K562 (cell line): ENCODE results near the gene CSK. TPM values are rescaled to one million over a fixed set of nuclear protein-coding genes. Genes with fewer than 3 reads are reported as not detected.

Source experiments
- ELF2 ChIP-seq: fragments of 250-450 bp; sonication (Bioruptor Pico); IDR thresholded peaks from 2 replicates; pipeline ENCODE4 v1.5.0; 2021; ENCODE audit warnings: mild to moderate bottlenecking
- FOXJ2 ChIP-seq: fragments of 200-800 bp; sonication (Bioruptor generic); IDR thresholded peaks from 2 replicates; pipeline ENCODE4 v1.6.1; 2016; ENCODE audit warnings: missing genetic modification characterization, missing compliant biosample characterization
- GTF2F1 ChIP-seq: IDR thresholded peaks from 2 replicates; pipeline ENCODE4 v1.6.1; 2011; ENCODE audit warnings: low read depth, low read length, improper control_type of control experiment
- HNRNPLL ChIP-seq: fragments of 200-400 bp; formaldehyde crosslinking; IDR thresholded peaks from 2 replicates; pipeline ENCODE4 v1.6.1; 2017; ENCODE audit warnings: low read length, low read depth, mild to moderate bottlenecking; ENCODE audit not compliant: poor library complexity, severe bottlenecking
- NFIX ChIP-seq: fragments of 250-450 bp; sonication (Bioruptor Pico); IDR thresholded peaks from 2 replicates; pipeline ENCODE4 v1.4.0; 2020; ENCODE audit warnings: low read depth, mild to moderate bottlenecking, moderate library complexity
- NR2C2 ChIP-seq, 2 experiments: fragments of 200-800 bp in 1 of 2; sonication (Bioruptor generic) in 1 of 2; sonication (generic) in 1 of 2; formaldehyde crosslinking in 1 of 2; IDR thresholded peaks; 2 replicates each; pipeline versions ENCODE4 v1.6.1 to v1.8.0; 2016 to 2022; ENCODE audit warnings: mild to moderate bottlenecking in 1 of 2, missing compliant biosample characterization in 1 of 2, missing genetic modification characterization in 1 of 2, missing genetic modification reagents in 1 of 2
- SAFB ChIP-seq: fragments of 200-400 bp; formaldehyde crosslinking; IDR thresholded peaks from 2 replicates; pipeline ENCODE4 v1.6.1; 2017; ENCODE audit warnings: low read depth, low read length, borderline replicate concordance
- ZFX ChIP-seq: sonication (generic); formaldehyde crosslinking; IDR thresholded peaks from 2 replicates; pipeline ENCODE4 v1.8.0; 2022; ENCODE audit warnings: mild to moderate bottlenecking, missing genetic modification reagents, moderate library complexity
- ZNF589 ChIP-seq: fragments of 200-800 bp; sonication (Bioruptor generic); IDR thresholded peaks from 2 replicates; pipeline ENCODE4 v1.6.1; 2016; ENCODE audit warnings: low read depth, missing genetic modification characterization, missing compliant biosample characterization
- ZNF644 ChIP-seq: fragments of 200-800 bp; sonication (Bioruptor generic); IDR thresholded peaks from 2 replicates; pipeline ENCODE4 v1.6.1; 2016; ENCODE audit warnings: low read depth, missing genetic modification characterization, missing compliant biosample characterization
- polyA plus RNA-seq, 8 experiments: library from polyadenylated mRNA; depleted of rRNA in 4 of 8; stranded (reverse) in 5 of 8; unstranded in 3 of 8; fragments of >200 nt; fragmentation: Nextera tagmentation in 2 of 8; fragmentation: Illumina TruSeq in 1 of 8; extraction: Ambion mirVana in 2 of 8; extraction: Trizol in 1 of 8; gene quantifications; 2 replicates each; pipeline versions ENCODE4 v1.2.1 to v1.2.3, GENCODE V29; 2011 to 2014; ENCODE audit warnings: inconsistent platforms in 1 of 8, missing spikeins in 1 of 8
- total RNA-seq, 7 experiments: library from RNA; depleted of rRNA in 6 of 7; stranded (reverse); fragments of >200 nt in 6 of 7; fragmentation: Illumina TruSeq in 2 of 7; extraction: Trizol in 2 of 7; gene quantifications; 2 replicates each; pipeline versions ENCODE4 v1.2.1 to v1.2.3, GENCODE V29; 2011 to 2021; ENCODE audit warnings: low replicate concordance in 1 of 7
- TF ChIP-seq, protein P1 (sequence below): fragments of 450-650 bp; IDR thresholded peaks from 2 replicates; pipeline ENCODE4 v1.6.1; 2018; ENCODE audit not compliant: partially characterized antibody
- TF ChIP-seq, protein P2 (sequence below), 2 experiments: fragments of 450-650 bp; conservative IDR thresholded peaks; 2 replicates each; pipeline ENCODE4 v1.6.1; 2017; ENCODE audit warnings: mild to moderate bottlenecking in 2 of 2, moderate library complexity in 2 of 2
- TF ChIP-seq, protein P3 (sequence below): sonication (generic); formaldehyde crosslinking; IDR thresholded peaks from 2 replicates; pipeline ENCODE4 v1.8.0; 2022; ENCODE audit warnings: mild to moderate bottlenecking, low read depth, missing genetic modification reagents
- TF ChIP-seq, protein P4 (sequence below), 2 experiments: fragments of 200-800 bp in 1 of 2; sonication (Bioruptor generic) in 1 of 2; sonication (generic) in 1 of 2; formaldehyde crosslinking in 1 of 2; IDR thresholded peaks in 1 of 2; conservative IDR thresholded peaks in 1 of 2; 2 replicates each; pipeline versions ENCODE4 v1.5.0 to v1.6.1; 2016 to 2020; ENCODE audit warnings: missing compliant biosample characterization in 1 of 2, missing genetic modification characterization in 1 of 2, missing genetic modification reagents in 1 of 2
- TF ChIP-seq, protein P5 (sequence below): sonication (generic); formaldehyde crosslinking; IDR thresholded peaks from 2 replicates; pipeline ENCODE4 v1.8.0; 2022; ENCODE audit warnings: mild to moderate bottlenecking, missing genetic modification reagents

CSK gene
- total and polyA plus RNA-seq, 9 of the 15 experiments (the other 6 are each of a cell fraction or from before 2014, with no cell fraction given) = 1.5 to 112 (median 22.5) TPM

DNA sequence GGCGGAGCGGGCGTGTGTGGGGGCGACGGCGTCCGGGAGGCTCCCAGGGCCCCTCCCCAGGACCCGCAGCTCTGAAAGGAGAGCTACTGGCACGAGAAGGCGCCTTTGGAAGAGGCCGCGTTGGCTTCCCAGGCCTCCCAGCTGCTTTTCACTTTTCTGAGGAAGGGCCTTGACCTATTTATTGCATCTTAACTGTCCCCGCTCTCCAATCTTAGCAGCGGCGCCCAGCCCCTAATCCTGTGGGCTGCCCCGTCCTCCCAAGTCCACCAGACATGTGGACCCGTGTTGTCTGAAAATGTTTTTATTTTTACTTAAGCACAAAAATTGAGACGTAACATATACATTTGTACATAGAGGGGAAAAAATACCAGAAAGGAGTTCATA lies 61.6 kb downstream of the CSK start (continued):
- TF ChIP-seq, protein P1, sequence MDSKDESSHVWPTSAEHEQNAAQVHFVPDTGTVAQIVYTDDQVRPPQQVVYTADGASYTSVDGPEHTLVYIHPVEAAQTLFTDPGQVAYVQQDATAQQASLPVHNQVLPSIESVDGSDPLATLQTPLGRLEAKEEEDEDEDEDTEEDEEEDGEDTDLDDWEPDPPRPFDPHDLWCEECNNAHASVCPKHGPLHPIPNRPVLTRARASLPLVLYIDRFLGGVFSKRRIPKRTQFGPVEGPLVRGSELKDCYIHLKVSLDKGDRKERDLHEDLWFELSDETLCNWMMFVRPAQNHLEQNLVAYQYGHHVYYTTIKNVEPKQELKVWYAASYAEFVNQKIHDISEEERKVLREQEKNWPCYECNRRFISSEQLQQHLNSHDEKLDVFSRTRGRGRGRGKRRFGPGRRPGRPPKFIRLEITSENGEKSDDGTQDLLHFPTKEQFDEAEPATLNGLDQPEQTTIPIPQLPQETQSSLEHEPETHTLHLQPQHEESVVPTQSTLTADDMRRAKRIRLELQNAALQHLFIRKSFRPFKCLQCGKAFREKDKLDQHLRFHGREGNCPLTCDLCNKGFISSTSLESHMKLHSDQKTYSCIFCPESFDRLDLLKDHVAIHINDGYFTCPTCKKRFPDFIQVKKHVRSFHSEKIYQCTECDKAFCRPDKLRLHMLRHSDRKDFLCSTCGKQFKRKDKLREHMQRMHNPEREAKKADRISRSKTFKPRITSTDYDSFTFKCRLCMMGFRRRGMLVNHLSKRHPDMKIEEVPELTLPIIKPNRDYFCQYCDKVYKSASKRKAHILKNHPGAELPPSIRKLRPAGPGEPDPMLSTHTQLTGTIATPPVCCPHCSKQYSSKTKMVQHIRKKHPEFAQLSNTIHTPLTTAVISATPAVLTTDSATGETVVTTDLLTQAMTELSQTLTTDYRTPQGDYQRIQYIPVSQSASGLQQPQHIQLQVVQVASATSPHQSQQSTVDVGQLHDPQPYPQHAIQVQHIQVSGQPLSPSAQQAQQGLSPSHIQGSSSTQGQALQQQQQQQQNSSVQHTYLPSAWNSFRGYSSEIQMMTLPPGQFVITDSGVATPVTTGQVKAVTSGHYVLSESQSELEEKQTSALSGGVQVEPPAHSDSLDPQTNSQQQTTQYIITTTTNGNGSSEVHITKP = peak; percentile 12
- TF ChIP-seq ZNF644 (tag) (0 out of 2 replicates have a peak, but pooled peaks have one; percentile 31), SAFB (no peak), NR2C2 (CRISPR knock-in tag; IDR thresholded peaks at IDR 0.05) (no peak), NR2C2 (tag; IDR thresholded peaks at IDR 0.05) (peak; percentile 37), GTF2F1 (0 out of 2 replicates have a peak, but pooled peaks have one; percentile 2), ZNF589 (0 out of 2 replicates have a peak, but pooled peaks have one; percentile 5), HNRNPLL (peak; percentile 2), NFIX (CRISPR knock-in tag) (no peak), ZFX (peak; percentile 37), FOXJ2 (peak; percentile 51; the same call in 1 of the 2 replicates), ELF2 (0 out of 2 replicates have a peak, but pooled peaks have one; percentile 26)
- TF ChIP-seq, protein P2, sequence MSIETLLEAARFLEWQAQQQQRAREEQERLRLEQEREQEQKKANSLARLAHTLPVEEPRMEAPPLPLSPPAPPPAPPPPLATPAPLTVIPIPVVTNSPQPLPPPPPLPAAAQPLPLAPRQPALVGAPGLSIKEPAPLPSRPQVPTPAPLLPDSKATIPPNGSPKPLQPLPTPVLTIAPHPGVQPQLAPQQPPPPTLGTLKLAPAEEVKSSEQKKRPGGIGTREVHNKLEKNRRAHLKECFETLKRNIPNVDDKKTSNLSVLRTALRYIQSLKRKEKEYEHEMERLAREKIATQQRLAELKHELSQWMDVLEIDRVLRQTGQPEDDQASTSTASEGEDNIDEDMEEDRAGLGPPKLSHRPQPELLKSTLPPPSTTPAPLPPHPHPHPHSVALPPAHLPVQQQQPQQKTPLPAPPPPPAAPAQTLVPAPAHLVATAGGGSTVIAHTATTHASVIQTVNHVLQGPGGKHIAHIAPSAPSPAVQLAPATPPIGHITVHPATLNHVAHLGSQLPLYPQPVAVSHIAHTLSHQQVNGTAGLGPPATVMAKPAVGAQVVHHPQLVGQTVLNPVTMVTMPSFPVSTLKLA (conservative IDR thresholded peaks at IDR 0.05) = peak; percentile 10 to 59; a peak in 2 of 4 replicates
- TF ChIP-seq, protein P3, sequence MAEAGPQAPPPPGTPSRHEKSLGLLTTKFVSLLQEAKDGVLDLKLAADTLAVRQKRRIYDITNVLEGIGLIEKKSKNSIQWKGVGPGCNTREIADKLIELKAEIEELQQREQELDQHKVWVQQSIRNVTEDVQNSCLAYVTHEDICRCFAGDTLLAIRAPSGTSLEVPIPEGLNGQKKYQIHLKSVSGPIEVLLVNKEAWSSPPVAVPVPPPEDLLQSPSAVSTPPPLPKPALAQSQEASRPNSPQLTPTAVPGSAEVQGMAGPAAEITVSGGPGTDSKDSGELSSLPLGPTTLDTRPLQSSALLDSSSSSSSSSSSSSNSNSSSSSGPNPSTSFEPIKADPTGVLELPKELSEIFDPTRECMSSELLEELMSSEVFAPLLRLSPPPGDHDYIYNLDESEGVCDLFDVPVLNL (CRISPR knock-in tag) = no peak
- TF ChIP-seq, protein P4, sequence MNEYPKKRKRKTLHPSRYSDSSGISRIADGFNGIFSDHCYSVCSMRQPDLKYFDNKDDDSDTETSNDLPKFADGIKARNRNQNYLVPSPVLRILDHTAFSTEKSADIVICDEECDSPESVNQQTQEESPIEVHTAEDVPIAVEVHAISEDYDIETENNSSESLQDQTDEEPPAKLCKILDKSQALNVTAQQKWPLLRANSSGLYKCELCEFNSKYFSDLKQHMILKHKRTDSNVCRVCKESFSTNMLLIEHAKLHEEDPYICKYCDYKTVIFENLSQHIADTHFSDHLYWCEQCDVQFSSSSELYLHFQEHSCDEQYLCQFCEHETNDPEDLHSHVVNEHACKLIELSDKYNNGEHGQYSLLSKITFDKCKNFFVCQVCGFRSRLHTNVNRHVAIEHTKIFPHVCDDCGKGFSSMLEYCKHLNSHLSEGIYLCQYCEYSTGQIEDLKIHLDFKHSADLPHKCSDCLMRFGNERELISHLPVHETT (CRISPR knock-in tag; conservative IDR thresholded peaks at IDR 0.05 in 1 of 2, IDR thresholded peaks at IDR 0.05 in 1 of 2) = 0 out of 4 replicates have a peak, but pooled peaks of 1 of the 2 experiments have one; percentile 12
- TF ChIP-seq, protein P5, sequence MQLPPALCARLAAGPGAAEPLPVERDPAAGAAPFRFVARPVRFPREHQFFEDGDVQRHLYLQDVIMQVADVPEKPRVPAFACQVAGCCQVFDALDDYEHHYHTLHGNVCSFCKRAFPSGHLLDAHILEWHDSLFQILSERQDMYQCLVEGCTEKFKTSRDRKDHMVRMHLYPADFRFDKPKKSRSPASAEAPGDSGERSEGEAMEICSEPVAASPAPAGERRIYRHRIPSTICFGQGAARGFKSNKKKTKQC (CRISPR knock-in tag) = no peak
